ENCODE results near the gene TFE3.
"Not testable (repeated sequence)": the region's sequence is repeated elsewhere in the genome, so short reads cannot be mapped to it uniquely, and the experiment has no call there.

TFE3 gene

DNA sequence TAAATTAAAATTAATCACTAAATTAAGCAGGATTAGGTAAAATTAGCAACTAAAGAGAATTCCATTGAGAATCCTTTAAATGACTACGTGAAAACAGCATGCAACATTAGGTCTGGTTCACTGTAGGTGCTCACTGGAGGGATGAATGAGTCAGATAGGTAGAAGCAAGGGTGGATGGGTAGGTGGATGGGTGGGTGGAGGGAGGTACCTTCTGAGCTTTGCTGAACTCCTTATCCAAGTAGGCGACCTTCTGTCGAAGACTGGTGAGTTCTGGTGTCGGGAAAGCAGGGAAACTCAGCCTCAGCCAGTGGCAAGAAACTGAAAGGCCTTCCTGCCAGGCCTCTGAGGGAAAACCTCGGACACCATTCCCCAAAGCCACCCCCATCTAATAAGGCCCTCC, 44.1 kb downstream of the TFE3 start:
- DNase-seq: no peak

GRCh38 chrX:48998391-48998790, 44.8 kb downstream of the TFE3 start:
- peak; percentile 7 for DNase-seq

DNA sequence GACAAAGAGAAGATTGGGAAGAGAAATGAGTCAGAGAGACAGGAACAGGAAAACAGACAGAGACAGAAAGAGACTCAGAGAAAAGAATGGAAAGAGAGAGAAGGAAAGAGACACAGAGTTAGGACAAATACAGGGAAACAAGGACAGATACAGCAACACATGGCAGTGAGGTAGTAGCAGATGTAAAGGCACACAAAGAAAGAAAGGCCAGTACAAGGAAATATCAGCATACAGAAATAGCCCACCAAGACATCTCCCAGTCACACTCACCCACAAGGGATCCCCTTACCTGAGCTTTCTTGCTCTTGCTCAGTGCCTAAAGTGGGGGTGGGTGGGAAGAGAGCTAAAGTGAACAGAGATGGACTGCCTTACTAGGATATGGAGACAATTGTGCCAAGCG, 45.3 kb downstream of the TFE3 start:
- no peak for DNase-seq

GRCh38 chrX:48997455-48997854, 45.7 kb downstream of the TFE3 start:
- DNase-seq: no peak

DNA sequence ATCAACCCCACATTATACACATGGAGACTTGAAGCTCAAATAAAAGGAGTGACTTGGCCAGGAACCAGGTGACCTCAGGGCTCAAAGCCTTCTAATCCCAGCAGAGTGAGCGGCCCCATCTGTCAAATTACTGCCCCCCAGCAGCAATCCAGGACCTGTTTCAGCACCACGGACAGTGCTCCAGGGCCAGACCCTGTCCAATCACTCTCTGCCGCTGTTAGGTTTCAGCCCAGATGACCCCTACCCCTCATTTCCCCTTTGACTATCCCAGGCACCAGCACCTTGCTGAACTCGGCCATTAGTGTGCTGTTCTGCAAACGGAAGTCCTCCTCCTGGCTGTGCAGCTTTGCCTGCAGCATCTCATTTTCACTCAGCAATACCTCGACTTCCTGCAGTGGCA, 46.2 kb downstream of the TFE3 start:
- DNase-seq: no peak

- no peak for DNase-seq
These were observed 50.8 kb downstream of the TFE3 start for GRCh38 chrX:48992341-48992740.

- DNase-seq: no peak
These were observed 53.7 kb downstream of the TFE3 start for GRCh38 chrX:48989483-48989882.

- no peak for DNase-seq
These were observed 59.3 kb downstream of the TFE3 start for GRCh38 chrX:48983896-48984295.

- no peak for DNase-seq
These were observed 60.1 kb downstream of the TFE3 start for GRCh38 chrX:48983081-48983480.

GRCh38 chrX:48981178-48981577, 62.0 kb downstream of the TFE3 start:
- no peak for DNase-seq

- not testable (repeated sequence) for DNase-seq
These were observed 62.8 kb downstream of the TFE3 start for GRCh38 chrX:48980341-48980740.

Data from DMS53 (cell line).